Tibial artery (tissue), 4 donors: ENCODE data around the gene LCE1D.

Experiments used
- DNase-seq, 2 donors: peaks; one replicate each; pipeline ENCODE4 v3.0.0-alpha.2; 2019
- H3K27ac ChIP-seq, 2 donors: fragments of 200-600 bp; sonication (generic) in 1 of 2; 1 replicate in 1 of 2; 2 replicates in 1 of 2; pipeline ENCODE4 v1.5.1; 2018 to 2019; ENCODE audit warnings: mild to moderate bottlenecking in 1 of 2
- H3K27me3 ChIP-seq, 2 donors: fragments of 200-600 bp; sonication (generic) in 1 of 2; one replicate each; pipeline versions ENCODE4 v1.5.1 to v1.6.0; 2016 to 2019
- H3K36me3 ChIP-seq, 3 donors: fragments of 200-600 bp; sonication (generic) in 2 of 3; one replicate each; pipeline ENCODE4 v1.5.1; 2016 to 2019; ENCODE audit warnings: mild to moderate bottlenecking in 2 of 3
- H3K4me1 ChIP-seq, 4 donors: fragments of 200-600 bp; sonication (generic) in 2 of 4; 1 replicate in 3 of 4; 2 replicates in 1 of 4; pipeline ENCODE4 v1.5.1; 2016 to 2019
- H3K4me3 ChIP-seq, 2 donors: fragments of 200-600 bp; sonication (generic) in 1 of 2; 1 replicate in 1 of 2; 2 replicates in 1 of 2; pipeline ENCODE4 v1.5.1; 2018 to 2019; ENCODE audit warnings: mild to moderate bottlenecking in 2 of 2
- H3K9me3 ChIP-seq, 3 donors: fragments of 200-600 bp; sonication (generic) in 1 of 3; one replicate each; pipeline ENCODE4 v1.5.1; 2016 to 2019
- CTCF ChIP-seq, 2 experiments: fragments of 200-600 bp in 1 of 2; fragments of 450-650 bp in 1 of 2; IDR thresholded peaks; one replicate each; pipeline ENCODE4 v1.5.1; 2017 to 2019; ENCODE audit warnings: antibody characterized with exemption in 2 of 2, mild to moderate bottlenecking in 1 of 2, moderate library complexity in 1 of 2
- intact Hi-C: fragments of 100-400 bp; cut with DNase I; formaldehyde crosslinking; loops from one replicate; pipeline ENCODE4 v1.15.0; 2023; ENCODE audit warnings: low total_unique reads

Gene LCE1D

DNA sequence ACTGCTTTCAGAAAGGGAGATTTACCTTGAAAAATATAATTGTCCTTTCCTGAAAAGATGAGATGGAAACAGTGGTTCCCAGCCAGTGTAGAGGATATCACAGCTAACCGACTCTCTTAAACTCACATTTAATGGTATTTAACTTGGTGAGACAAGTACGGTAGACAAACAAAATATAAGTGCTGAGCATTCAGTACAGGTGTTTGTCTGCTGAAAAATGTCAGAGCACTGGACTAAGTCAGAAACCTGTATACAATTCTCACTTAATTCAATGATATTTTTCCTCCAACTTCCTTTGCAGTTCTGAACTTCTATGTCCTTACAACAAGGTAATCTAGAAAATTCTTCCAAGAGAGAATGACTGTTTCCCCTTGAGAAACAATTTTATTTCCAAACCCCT is 15.2 kb downstream of the LCE1D start, which contains the start of gene LCE1B:
Gene LCE1B (plus strand): TSS at position 301 of the 400 bp plus-strand sequence. CDS start 476 bp downstream, outside the sequence.
- TF ChIP-seq CTCF (IDR thresholded peaks at IDR 0.05): no peak
- Histone ChIP-seq H3K27ac (no peak within 1 kb of the TSS), H3K4me3 (no peak within 1 kb of the TSS), H3K36me3 (no peaks in the 10 kb centered on the region), H3K9me3 (no peaks in the 10 kb centered on the region), H3K27me3 (no peaks in the 10 kb centered on the region), H3K4me1 (no peaks in the 10 kb centered on the region)
- no peak for DNase-seq
- intact Hi-C loops: no loop called here

DNA sequence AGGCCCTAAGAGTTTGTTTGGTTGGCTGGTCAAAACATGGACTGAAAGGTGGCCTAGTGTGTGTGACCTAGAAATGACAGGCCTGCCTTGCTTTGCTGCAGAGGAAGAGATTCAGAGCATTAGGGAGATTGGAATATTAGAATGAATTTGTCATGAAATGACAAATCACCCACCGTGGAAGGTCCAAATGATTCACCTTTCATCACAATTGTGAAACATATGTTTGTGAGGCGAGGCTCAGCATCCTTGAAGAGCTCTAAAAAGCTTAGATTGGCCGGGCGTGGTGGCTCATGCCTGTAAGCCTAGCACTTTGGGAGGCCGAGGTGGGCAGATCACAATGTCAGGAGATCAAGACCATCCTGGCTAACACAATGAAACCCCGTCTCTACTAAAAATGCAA is 20.8 kb downstream of the LCE1D start:
- Histone ChIP-seq H3K4me1 (no peaks in the 10 kb centered on the region), H3K27ac (no peak overlapping the region), H3K9me3 (no peaks in the 10 kb centered on the region), H3K4me3 (no peak overlapping the region), H3K27me3 (no peaks in the 10 kb centered on the region), H3K36me3 (no peaks in the 10 kb centered on the region)
- no peak for TF ChIP-seq CTCF (IDR thresholded peaks at IDR 0.05)
- intact Hi-C loops: no loop called here
- no peak for DNase-seq

- no peaks in the 10 kb centered on the region for H3K36me3 ChIP-seq
- DNase-seq: no peak
- H3K4me1 ChIP-seq: no peaks in the 10 kb centered on the region
- no peaks in the 10 kb centered on the region for H3K27me3 ChIP-seq
- intact Hi-C loops: no loop called here
- TF ChIP-seq CTCF (IDR thresholded peaks at IDR 0.05): no peak
- H3K27ac ChIP-seq: no peak overlapping the region
- H3K4me3 ChIP-seq: no peak overlapping the region
- no peaks in the 10 kb centered on the region for H3K9me3 ChIP-seq
Observed at GRCh38 chr1:152823294-152823693, 26.8 kb downstream of the LCE1D start.

- intact Hi-C loops: no loop called here
Observed at GRCh38 chr1:152824964-152825363, 28.4 kb downstream of the LCE1D start.

DNA sequence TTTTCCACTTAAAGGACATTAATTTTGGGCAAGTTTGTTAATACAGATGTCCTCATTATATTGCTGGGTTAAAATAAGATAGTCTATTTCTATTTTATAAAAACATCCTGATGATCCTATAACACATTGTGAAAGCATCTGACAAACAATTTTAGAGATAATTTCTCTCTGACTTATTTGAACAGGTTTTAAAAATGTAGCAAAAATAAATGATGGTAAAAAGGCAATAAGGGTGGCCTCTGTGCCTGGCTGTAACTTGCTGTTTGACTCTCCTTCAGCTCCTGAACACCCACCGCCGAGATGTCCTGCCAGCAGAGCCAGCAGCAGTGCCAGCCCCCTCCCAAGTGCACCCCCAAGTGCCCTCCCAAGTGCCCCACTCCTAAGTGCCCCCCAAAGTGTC is 30.7 kb downstream of the LCE1D start, which contains the start of gene LCE1A:
Gene LCE1A (plus strand): TSS at position 301 of the 400 bp plus-strand sequence. CDS start 0 bp downstream, at position 301.
- no peak for TF ChIP-seq CTCF (IDR thresholded peaks at IDR 0.05)
- no peak within 1 kb of the TSS for H3K27ac ChIP-seq
- no peak for DNase-seq
- H3K4me3 ChIP-seq: no peak within 1 kb of the TSS
- H3K9me3 ChIP-seq: no peaks in the 10 kb centered on the region
- H3K36me3 ChIP-seq: no peaks in the 10 kb centered on the region
- intact Hi-C loops: no loop called here
- no peaks in the 10 kb centered on the region for H3K4me1 ChIP-seq
- no peaks in the 10 kb centered on the region for H3K27me3 ChIP-seq

More at GRCh38 chr1:152824964-152825363, 28.4 kb downstream of the LCE1D start:
- Histone ChIP-seq H3K9me3 (no peaks in the 10 kb centered on the region), H3K27ac (no peak overlapping the region), H3K4me3 (no peak overlapping the region), H3K4me1 (no peaks in the 10 kb centered on the region), H3K36me3 (no peaks in the 10 kb centered on the region), H3K27me3 (no peaks in the 10 kb centered on the region)
- no peak for TF ChIP-seq CTCF (IDR thresholded peaks at IDR 0.05)
- DNase-seq: no peak

- intact Hi-C loops: no loop called here
- no peaks in the 10 kb centered on the region for H3K36me3 ChIP-seq
- H3K4me1 ChIP-seq: no peaks in the 10 kb centered on the region
- no peaks in the 10 kb centered on the region for H3K27me3 ChIP-seq
- no peaks in the 10 kb centered on the region for H3K9me3 ChIP-seq
- no peak overlapping the region for H3K27ac ChIP-seq
- no peak for DNase-seq
- no peak overlapping the region for H3K4me3 ChIP-seq
- no peak for TF ChIP-seq CTCF (IDR thresholded peaks at IDR 0.05)
Observed at GRCh38 chr1:152836870-152837269, 40.3 kb downstream of the LCE1D start.
